OCI-LY3 (cell line): ENCODE data around the gene HNRNPF.
A peak's percentile ranks its signal among the peaks of the same experiment; 100 is the strongest.

Source experiments
- H2AFZ ChIP-seq: fragments of 200-600, 300-600 bp; shearing (Covaris generic); 2 replicates; pipeline ENCODE4 v1.6.0; 2014; ENCODE audit warnings: antibody characterized with exemption, low read depth, low read length
- H3K27ac ChIP-seq: fragments of 200-600, 300-600 bp; sonication (generic); 2 replicates; pipeline ENCODE4 v1.5.1; 2014; ENCODE audit warnings: mild to moderate bottlenecking, low read length, moderate library complexity, mixed read lengths
- H3K27me3 ChIP-seq: fragments of 200-600, 300-600 bp; sonication (generic); 2 replicates; pipeline ENCODE4 v1.6.1; 2014; ENCODE audit warnings: low read depth, low read length, mixed read lengths
- H3K36me3 ChIP-seq: fragments of 200-600, 300-600 bp; sonication (generic); replicated peaks from 2 replicates; pipeline ENCODE3; 2014; ENCODE audit warnings: low read depth, low read length, mixed read lengths
- H3K4me1 ChIP-seq: fragments of 300-600, 200-600 bp; sonication (generic); 2 replicates; pipeline ENCODE4 v1.6.1; 2014; ENCODE audit warnings: low read length, mixed read lengths
- H3K4me2 ChIP-seq: fragments of 200-600, 300-600 bp; sonication (generic); 2 replicates; pipeline ENCODE4 v1.6.1; 2014; ENCODE audit warnings: low read length, mixed read lengths
- H3K4me3 ChIP-seq: fragments of 300-600, 200-600 bp; sonication (generic); 2 replicates; pipeline ENCODE4 v1.5.1; 2014; ENCODE audit warnings: antibody characterized with exemption, mild to moderate bottlenecking, low read length, moderate library complexity
- H3K79me2 ChIP-seq: fragments of 300-600, 200-600 bp; shearing (Covaris generic); 2 replicates; pipeline ENCODE4 v1.6.1; 2014; ENCODE audit warnings: mild to moderate bottlenecking, low read length, mixed read lengths
- H3K9ac ChIP-seq: fragments of 300-600, 200-600 bp; shearing (Covaris generic); 2 replicates; pipeline ENCODE4 v1.6.0; 2014; ENCODE audit warnings: mild to moderate bottlenecking, low read length, moderate library complexity
- H3K9me3 ChIP-seq: fragments of 200-600, 300-600 bp; shearing (Covaris generic); 2 replicates; pipeline ENCODE4 v1.6.1; 2014; ENCODE audit warnings: low read length, mixed read lengths; ENCODE audit not compliant: insufficient read depth
- H4K20me1 ChIP-seq: fragments of 200-600, 300-600 bp; sonication (generic); 2 replicates; pipeline ENCODE4 v1.6.1; 2016; ENCODE audit warnings: low read length, mixed read lengths; ENCODE audit not compliant: insufficient read depth
- CTCF ChIP-seq: fragments of 200-600, 300-600 bp; sonication (generic); IDR thresholded peaks from 2 replicates; pipeline ENCODE4 v1.5.1; 2014; ENCODE audit warnings: antibody characterized with exemption, low read length, low read depth
- EZH2phosphoT487 ChIP-seq: fragments of 200-600 bp; shearing (Covaris generic); IDR thresholded peaks from 2 replicates; pipeline ENCODE4 v1.6.1; 2018; ENCODE audit warnings: antibody characterized with exemption, mixed run types, low read depth

The HNRNPF gene

GRCh38 chr10:43421519-43421918 is 12.5 kb upstream of the HNRNPF start:
- no peak overlapping the region for H2AFZ ChIP-seq
- H3K9ac ChIP-seq: peak overlapping the region; percentile 90; the same call in 1 of the 2 replicates
- peak overlapping the region; percentile 86 for H3K4me3 ChIP-seq
- no peaks in the 10 kb centered on the region for H4K20me1 ChIP-seq
- H3K4me1 ChIP-seq: peaks cover 20% of the 10 kb centered on the region
- no peaks in the 10 kb centered on the region for H3K36me3 ChIP-seq
- TF ChIP-seq CTCF: no peak
- no peak for TF ChIP-seq EZH2phosphoT487
- no peak overlapping the region for H3K27ac ChIP-seq
- peak overlapping the region; percentile 94 for H3K4me2 ChIP-seq
- no peaks in the 10 kb centered on the region for H3K27me3 ChIP-seq
- H3K79me2 ChIP-seq: no peaks in the 10 kb centered on the region
- no peaks in the 10 kb centered on the region for H3K9me3 ChIP-seq

- no peaks in the 10 kb centered on the region for H4K20me1 ChIP-seq
- no peaks in the 10 kb centered on the region for H3K79me2 ChIP-seq
- peak overlapping the region; percentile 86 for H3K4me3 ChIP-seq
- H3K4me1 ChIP-seq: peaks cover 20% of the 10 kb centered on the region
- peak overlapping the region; percentile 85 for H3K27ac ChIP-seq
- H3K36me3 ChIP-seq: no peaks in the 10 kb centered on the region
- TF ChIP-seq EZH2phosphoT487 (no peak), CTCF (no peak)
- peak overlapping the region; percentile 90 for H3K9ac ChIP-seq
- H3K4me2 ChIP-seq: peak overlapping the region; percentile 94
- no peaks in the 10 kb centered on the region for H3K27me3 ChIP-seq
- peak overlapping the region; percentile 89 for H2AFZ ChIP-seq
- no peaks in the 10 kb centered on the region for H3K9me3 ChIP-seq
Measured at GRCh38 chr10:43421201-43421507, 12.2 kb upstream of the HNRNPF start.

GRCh38 chr10:43420369-43421200 is 11.6 kb upstream of the HNRNPF start:
- H3K27me3 ChIP-seq: no peaks in the 10 kb centered on the region
- H3K4me3 ChIP-seq: peak overlapping the region; percentile 86
- H3K36me3 ChIP-seq: no peaks in the 10 kb centered on the region
- no peaks in the 10 kb centered on the region for H4K20me1 ChIP-seq
- peak overlapping the region; percentile 89 for H2AFZ ChIP-seq
- peak overlapping the region; percentile 85 for H3K27ac ChIP-seq
- H3K4me1 ChIP-seq: peaks cover 20% of the 10 kb centered on the region
- H3K79me2 ChIP-seq: no peaks in the 10 kb centered on the region
- TF ChIP-seq CTCF: peak; percentile 15; the same call in 1 of the 2 replicates
- no peak for TF ChIP-seq EZH2phosphoT487
- H3K4me2 ChIP-seq: peak overlapping the region; percentile 94
- no peaks in the 10 kb centered on the region for H3K9me3 ChIP-seq
- peak overlapping the region; percentile 90 for H3K9ac ChIP-seq

- Histone ChIP-seq H3K27ac (peak overlapping the region; percentile 85), H3K36me3 (no peaks in the 10 kb centered on the region), H3K4me3 (peak overlapping the region; percentile 86), H3K79me2 (no peaks in the 10 kb centered on the region), H3K4me1 (peaks cover 20% of the 10 kb centered on the region), H3K27me3 (no peaks in the 10 kb centered on the region), H2AFZ (peak overlapping the region; percentile 74; the same call in 1 of the 2 replicates), H3K9me3 (no peaks in the 10 kb centered on the region), H3K9ac (peak overlapping the region; percentile 90), H3K4me2 (peak overlapping the region; percentile 94), H4K20me1 (no peaks in the 10 kb centered on the region)
- TF ChIP-seq CTCF (no peak), EZH2phosphoT487 (no peak)
Measured at GRCh38 chr10:43419997-43420368, 11.0 kb upstream of the HNRNPF start.
